ENCODE measurements around the gene USP48.
"Not testable (repeated sequence)": the region's sequence is repeated elsewhere in the genome, so short reads cannot be mapped to it uniquely, and the experiment has no call there.

Gene USP48

DNA sequence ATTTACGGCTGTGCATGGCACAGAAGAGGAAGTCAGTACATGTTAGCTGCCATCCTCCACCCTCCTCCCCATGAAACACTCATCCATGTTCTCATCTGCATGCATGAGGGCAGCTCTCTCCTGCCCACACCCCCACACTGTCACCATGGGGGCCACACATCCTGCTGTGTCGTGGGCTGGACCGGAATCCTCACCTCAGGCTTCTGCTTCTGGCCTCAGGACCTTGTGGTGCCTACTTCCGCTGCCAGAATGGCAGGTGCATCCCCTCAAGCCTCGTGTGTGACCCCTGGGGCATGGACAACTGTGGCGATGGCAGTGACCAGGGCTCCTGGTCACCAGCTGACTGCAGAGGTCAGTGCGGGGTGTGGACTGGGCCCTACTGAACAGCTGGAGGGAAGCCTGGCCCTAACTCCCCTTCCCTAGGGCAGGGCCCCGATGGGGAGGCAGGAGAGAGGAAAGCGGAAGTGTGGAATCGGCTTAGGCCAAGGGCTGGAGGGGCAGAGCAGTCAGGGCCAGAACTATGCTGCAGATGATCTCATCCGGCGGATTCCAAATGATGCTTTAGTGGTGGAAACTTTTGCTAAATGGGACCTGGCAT is 32.9 kb upstream of the USP48 start:
- no peak for DNase-seq

DNA sequence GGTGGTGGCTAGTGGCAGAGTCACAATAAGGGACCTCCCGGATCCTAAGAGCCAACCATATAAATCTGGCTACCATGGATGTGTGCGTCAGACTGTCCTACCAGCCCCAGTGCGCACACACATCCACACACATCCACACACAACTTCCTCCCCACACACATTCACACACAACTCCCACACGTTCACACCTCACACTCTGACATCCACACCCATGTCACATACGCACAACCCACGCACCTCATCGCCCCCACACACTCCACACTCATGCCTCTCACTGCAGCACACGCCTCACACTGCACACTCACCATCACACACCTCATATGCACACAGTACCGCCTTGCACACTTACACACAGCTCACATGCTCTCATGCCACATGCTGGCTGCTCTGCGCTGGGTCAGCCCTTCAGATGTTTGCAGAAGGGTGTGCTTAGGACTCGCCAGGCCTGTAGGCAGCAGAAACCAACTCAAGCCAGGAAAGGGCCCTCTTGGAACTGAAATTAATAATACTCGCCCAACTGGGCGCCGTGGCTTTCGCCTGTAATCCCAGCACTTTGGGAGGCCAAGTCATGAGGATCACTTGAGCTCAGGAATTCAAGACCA is 32.1 kb upstream of the USP48 start:
- DNase-seq = no peak

DNA sequence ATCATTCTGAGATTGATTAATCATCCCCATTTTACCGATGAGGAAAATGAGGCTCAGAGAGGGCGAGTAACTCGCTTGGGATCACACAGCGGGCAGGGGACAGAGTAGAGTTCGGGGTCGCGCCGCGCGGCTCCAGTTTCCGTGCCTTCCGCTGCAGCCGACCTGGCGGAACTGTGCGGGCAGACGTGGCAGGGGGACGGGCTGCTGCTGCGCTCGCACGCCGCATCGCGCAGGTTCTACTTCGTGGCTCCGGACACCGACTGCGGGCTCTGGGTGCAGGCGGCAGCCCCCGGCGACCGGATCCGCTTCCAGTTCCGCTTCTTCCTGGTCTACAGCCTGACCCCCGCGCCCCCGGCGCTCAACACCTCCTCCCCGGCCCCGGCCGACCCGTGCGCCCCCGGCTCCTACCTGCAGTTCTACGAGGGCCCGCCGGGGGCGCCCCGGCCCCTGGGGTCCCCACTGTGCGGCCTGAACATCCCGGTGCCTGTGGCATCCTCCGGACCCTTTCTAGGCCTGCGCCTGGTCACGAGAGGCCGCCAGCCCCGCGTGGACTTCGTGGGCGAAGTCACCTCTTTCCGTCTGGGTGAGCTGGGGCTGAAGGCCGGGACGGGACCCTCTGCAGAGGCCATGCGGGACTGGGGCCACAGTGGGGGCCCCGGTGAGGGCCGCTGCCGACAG is 31.4 kb upstream of the USP48 start:
- DNase-seq = no peak

DNA sequence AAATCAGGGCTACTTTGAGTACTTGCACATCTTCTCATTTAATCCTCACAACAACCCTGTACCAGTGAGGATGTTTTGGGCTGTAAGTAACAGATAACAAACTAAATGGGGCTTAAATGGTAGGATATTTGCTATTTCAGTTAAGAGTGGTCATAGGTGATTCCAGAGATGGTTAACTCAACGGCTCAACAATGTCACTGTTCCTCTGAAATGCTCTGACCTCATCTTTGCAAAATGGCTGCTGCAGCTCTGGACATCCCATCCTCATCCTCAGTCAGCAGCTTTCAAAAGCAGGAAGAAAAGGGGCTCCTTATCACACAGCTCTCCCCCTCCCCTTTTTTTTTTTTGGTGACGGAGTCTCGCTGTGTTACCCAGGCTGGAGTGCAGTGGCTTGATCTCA is 30.6 kb upstream of the USP48 start:
- DNase-seq = no peak

DNA sequence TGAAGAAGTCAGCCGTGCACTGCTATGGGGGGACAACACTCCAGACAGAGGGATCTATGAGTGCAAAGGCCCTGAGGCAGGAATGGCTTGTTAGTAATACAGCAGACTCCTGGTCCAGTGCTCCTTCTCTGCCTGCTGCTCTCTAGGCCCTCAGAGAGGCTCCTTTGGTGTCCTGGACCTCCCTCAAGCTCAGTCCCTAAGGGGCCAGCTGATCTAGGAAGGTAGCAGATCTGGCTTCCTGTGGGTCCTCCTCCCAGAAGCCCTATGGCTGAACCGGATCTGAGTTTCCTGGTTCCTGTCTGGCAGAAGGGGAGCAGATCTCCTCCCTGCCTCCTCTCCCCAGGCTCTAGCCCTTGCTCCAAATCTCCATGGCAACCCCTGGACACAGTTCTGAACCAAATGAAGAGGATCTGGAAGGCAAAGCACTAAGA is 28.9 kb upstream of the USP48 start, which contains the start of gene LDLRAD2:
Gene LDLRAD2 (plus strand): TSS at position 391 of the 431 bp plus-strand sequence. CDS start 187 bp downstream, outside the sequence.
- DNase-seq = no peak

DNA sequence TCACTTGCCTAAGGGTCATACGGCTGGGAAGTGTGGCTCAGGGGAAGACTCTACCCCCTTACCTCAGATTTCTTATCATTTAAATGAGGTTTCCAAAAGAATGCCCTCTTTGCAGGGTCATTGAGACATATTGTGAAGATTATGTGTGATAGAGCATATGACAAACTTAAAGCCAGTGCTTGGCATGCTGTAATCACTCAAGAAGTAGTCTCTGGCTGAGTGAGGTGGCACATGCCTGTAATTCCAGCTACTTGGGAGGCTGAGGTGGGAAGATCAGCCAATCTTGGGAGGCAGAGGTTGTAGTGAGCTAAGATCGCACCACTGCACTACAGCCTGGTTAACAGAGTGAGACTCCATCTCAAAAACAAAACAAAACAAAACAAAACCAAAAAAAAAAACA is 21.6 kb upstream of the USP48 start:
- no peak for DNase-seq

DNA sequence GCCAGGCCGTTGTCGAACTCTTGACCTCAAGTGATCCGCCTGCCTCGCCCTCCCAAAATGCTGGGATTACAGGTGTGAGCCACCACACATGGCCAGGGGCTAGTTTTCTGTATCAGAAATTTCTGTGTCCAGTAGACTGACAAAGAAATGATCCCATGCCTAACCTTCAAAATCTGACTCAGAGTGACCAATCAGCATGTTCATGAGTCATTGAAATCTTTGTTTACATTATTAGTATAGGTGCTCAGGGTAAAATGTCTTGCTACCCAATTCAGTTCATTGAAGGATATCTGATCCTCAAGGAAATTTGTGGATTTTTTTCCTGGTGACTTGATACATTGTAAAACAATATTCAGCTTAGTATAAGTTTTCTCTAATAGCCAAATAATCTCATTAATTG is 18.2 kb upstream of the USP48 start:
- DNase-seq = no peak

DNA sequence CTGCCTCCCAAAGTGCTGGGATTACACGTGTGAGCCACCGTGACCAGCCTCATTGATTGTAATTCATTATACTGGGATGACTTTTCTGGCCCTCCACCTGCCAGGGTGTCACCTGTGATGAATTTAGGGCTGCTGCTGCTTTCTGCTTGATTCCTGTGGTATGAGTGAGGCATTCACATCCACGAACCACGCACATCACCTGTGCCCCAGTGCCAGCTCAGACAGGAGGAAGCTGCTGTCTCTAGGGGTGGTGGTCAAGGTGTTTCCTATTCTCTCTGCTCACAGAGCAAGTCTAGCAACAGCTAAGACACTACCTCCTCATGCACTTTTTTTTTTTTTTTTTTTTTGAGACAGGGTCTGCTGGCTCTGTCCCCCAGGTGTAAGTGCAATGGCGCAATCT is 16.8 kb upstream of the USP48 start:
- DNase-seq = no peak

DNA sequence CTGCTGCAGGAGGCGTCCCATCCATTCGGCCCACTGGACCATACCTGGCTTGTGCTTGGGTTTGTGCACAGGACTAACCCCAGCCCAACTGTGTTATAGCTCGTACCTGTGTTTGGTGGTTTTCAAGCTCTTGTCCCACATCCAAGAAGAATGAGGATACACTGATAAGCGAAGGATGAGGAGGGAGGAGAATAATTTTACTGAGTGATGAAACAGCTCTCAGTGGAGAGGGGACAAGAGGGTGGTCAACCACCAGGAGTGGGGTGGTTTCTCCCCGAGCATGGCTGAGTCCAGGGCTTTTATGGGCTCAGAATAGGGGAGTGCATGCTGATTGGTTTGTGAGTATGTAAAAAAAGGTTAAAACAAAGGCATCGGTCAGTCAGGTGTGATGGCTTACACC is 12.1 kb upstream of the USP48 start:
- no peak for DNase-seq

DNA sequence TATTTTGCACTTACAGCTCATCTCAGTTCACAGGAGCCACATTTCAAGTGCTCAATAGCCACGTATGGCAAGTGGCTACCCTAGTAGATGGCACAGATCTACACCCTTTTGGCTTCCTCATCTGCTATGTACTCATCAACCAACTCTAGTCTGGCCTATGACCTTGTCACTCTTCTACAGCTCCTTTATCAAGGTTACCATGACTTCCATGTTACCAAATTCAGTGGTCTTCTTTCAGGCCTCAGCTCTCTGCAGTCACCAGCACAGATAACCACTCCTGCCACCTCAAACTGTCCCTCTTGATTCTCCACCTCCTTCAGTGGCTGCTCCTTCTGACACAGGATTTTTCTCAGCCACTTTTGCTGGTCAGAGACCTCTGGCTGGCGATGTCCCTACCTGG is 11.7 kb upstream of the USP48 start:
- no peak for DNase-seq

DNA sequence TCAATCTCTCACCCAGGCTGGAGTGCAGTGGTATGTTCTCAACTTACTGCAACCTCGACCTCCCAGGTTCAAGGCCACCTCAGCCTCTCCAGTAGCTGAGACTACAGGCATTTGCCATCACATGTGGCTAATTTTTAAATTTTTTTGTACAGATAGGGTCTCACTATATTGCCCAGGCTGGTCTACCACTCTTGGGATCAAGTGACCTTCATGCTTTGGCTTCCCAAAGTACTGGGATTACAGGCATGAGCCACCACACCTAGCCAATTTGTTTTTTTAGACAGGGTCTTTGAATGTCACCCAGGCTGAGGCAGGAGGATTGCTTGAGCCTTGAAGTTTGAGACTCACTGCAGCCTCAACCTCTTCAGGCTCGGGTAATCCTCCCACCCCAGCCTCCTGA is 10.2 kb upstream of the USP48 start:
- no peak for DNase-seq

DNA sequence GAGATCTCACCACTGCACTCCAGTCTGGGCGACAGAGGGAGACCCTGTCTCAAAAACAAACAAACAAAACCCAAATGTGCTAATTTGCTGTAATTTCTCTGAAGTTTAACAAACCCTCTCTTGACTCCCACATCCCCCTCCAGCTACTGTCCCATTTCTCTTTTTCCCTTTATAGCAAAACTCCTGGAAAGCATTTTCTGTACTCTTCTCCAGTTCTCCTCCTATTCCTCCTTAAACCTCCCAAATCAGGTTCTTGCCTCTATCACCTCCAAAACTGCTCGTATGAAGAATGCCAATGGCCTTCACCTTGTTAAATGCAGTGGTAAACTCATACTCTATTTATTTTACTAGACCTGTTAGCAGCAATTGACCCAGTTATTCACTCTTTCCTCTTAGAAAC is 3.7 kb upstream of the USP48 start:
- no peak for DNase-seq

DNA sequence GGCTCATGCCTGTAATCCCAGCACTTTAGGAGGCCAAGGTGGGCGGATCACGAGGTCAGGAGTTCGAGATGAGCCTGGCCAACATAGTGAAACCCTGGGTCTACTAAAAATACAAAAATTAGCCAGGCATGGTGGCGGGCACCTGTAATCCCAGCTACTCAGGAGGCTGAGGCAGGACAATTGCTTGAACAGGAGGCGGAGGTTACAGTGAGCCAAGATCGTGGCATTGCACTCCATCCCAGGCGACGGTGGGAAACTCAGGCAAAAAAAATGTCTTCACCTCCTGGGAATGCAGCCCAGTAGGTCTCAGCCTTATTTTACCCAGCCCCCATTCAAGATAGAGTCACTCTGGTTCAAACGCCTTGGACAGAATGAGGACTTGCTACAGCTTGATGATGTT is 2.8 kb upstream of the USP48 start:
- DNase-seq = not testable (repeated sequence)

DNA sequence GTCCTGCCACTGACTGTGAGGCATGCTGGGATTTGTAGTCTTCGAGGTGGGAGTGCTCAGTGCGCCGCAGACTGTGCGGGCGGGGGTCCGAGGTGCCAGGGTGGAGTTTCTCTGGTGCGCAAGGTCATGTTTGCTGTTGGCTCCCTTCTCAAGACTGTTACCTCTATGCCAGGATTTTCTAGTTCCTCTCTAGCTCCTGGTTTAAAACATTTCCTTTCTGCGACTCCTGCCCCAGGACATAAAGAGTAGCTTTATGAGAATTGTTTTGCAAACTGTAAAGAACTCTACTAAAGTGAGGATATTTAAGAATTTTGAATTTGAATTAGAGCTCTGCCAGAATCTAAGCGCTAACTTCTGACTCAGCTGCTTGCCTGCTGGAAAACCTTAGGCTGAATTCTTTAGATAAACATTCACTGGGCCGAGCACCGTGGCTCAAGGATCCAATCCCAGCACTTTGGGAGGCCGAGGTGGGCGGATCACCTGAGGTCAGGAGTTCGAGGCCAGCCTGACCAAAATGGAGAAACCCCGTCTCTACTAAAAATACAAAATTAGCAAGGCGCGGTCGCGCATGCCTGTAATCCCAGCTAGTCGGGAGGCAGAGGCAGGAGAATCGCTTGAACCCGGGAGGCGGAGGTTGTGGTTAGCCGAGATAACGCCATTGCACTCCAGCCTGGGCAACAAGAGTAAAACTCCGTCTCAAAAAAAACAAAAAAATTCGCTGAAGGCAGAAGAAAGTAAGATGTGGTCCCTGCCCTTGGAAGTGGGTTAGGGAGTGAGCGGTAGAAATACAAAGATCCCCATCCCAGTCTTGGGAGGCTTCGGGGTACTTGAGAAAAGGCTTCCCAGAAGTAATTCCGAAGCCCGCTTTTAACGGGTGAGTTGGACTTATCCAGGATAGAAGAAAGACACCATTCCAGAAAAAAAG is 992 bp upstream of the USP48 start:
- DNase-seq = peak; percentile 44

DNA sequence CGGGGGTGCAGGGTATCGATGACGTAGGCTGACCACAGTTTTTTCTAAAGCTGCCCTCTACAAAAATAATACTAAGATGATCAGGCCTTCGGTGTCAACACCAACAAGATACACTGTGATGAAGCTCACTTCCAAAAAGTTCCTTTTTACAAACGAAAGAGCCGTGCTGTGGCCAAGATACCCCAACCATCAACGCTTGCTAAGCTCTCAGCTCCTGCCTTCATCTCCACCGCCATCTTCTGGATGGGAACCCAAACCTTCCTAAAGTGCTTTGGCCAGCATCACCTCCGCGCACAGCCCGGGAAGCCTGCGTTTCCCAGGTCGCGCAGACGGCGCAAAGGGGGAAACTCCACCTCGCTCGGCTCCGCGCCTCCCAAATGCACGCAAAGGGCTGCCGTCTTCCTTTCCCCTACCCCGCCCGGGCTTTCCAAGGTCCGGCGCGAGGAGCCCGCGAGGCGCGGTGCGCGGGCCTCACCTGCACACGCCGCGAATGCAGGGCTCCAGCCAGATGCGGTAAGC is 541 bp downstream of the USP48 start:
- no peak for DNase-seq

DNA sequence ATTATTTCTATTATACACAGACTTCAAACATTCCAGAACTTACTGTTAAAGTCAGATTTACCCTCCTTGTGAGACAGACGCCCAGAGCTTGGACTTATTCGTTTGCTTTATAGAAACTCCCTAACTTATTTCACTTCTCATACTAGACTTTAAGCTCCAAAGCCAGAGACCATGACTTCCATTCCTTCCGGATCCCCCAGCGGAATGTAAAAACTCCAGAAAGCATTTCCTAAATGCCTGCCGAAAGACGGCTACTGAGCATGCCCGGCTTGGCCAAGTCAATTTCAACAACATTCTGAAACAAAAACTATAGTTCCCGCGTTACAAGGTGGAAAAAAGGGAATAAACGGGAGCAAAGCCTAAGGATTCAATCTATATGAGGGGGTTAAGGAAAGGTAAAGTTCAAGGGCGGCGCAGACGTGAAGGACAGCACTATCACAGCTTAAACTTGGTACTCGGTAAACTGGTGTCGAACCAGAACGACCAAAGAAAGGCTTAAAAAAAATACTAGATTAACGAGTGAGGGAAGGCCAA is 1.1 kb downstream of the USP48 start:
- DNase-seq = no peak

DNA sequence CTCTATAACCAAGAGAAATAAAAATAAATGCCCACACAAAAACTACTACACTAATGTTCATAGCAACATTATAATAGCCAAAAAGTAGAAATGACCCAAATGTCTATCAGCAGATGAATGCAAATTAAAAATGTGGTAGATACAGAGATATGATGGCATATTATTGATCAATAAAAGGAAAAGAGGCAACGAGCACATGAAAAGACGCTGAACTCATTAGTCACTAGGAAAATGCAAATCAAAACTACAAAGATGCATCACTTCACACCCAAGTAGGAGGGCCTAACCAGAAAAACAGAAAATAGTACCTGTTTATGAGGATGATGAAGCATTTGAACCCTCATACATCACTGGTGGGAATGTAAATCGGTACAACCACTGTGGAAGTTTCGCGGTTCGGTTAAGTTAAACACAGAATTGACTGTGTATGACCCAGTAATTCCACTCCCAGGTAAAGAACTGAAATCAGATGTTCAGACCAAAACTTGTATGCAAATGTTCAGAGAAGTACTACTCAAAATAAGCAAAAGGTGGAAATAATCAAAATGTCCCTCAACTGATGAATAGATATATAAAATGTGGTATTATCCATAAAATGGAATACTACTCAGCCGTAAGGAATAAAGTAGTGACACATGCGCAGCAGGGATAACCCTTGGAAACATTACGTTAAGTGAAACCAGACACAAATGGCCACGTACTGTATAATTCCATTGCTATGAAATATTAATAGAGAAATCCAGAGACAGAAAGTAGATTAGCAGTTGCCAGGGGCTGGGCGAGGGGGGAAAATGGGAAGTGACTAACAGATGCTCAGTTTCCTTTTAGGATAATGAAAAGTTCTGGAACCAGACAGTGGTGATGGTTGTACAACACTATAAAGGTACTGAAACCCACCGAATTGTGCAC is 3.1 kb downstream of the USP48 start:
- no peak for DNase-seq

DNA sequence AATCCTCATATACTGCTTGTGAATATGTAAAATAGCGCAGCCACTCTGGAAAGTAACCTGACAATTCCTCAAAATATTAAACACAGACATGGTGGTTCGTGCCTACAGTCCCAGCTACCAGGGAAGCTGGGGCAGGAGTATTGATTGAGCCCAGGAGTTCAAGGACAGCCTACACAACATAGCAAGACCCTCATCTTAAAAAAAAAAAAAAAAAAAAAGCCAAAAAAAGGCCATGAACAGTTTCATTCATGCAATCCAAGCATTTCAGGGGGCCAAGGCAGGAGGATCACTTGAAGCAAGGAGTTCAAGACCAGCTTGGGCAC is 4.6 kb downstream of the USP48 start:
- no peak for DNase-seq

DNA sequence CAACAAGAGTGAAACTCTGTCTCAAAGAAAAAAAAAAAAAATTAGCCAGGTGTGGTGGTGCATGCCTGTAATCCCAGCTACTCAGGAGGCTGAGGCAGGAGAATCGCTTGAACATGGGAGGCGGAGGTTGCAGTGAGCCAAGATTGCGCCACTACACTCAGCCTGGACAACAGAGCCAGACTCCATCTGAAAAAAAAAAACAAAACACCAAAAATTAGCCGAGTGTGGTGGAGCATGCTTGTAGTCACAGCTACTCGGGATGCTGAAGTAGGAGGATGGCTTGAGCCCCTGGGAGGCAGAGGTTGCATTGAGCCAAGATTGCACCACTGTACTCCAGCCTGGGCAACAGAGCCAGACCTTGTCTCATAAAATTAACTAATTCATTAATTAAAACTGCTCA is 6.0 kb downstream of the USP48 start:
- not testable (repeated sequence) for DNase-seq

DNA sequence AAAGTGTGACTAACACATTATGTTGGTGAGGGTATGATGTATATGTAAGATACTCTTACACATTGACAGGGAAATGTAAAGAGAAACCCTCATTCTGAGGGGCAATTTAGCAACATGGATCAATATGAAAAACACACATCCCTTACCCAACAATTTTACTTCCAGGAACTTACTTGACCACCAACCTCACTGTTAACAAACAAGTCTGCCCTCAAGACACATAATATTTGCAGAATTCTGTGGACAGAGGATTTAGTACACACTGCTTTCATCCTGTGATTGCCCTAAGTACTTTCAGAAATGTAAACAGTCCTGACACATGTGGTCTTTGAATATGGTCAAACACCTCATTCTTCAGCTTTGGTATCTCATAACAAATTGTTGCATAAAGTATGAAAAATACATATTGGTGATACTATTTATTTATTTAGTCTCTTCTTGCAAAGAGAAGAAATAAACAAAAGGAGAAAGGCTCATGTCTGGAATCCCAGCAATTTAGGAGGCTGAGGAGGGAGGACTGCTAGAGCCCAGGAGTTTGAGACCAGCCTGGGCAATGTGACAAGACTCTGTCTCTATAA is 6.9 kb downstream of the USP48 start:
- DNase-seq = no peak

DNA sequence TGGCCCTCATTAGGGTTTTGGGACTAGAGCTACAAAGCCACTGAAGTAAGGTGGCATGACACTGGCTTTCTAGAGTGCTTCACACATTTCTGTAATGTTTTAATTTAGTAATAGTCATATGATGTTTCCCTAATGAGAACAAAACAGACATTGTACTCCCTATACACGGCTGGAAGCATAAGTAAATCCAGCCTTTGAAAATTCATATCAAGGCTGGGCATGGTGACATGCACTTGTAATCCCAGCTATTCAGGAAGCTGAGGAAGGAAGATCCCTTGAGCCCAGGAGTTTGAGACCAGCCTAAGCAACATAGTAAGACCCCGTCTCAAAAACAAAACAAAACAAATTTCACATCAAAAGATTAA is 7.4 kb downstream of the USP48 start:
- no peak for DNase-seq

Data from cortex of kidney (tissue), 1 donor.